ENCODE results near the gene PRLR. TPM values are rescaled to one million over a fixed set of nuclear protein-coding genes. Genes with fewer than 3 reads are reported as not detected.

PRLR gene
- total and polyA plus RNA-seq, 9 of the 15 experiments (the other 6 are each of a cell fraction or from before 2014, with no cell fraction given), result 0.02 TPM; not detected in 8

- H4K20me1 ChIP-seq (replicated peaks; ENCODE audit: control insufficient read depth, insufficient read depth, low read length), result no peaks in the 10 kb centered on the region
- H3K36me3 ChIP-seq (ENCODE audit: control insufficient read depth, insufficient read depth, low read length), result no peaks in the 10 kb centered on the region
- 0% methylated on average over 2 of the region's 2 CpGs for WGBS (ENCODE audit: insufficient coverage, low coverage, missing lambda C conversion rate)
- no peak for FAIRE-seq
- in situ Hi-C loops (cut with MboI) (no loop called here), intact Hi-C loops (cut with micrococcal nuclease) (no loop called here)
- no peaks in the 10 kb centered on the region for H3K27me3 ChIP-seq (ENCODE audit: control insufficient read depth in 2 of 2, insufficient read depth in 2 of 2, low read length in 2 of 2)
- H3K4me1 ChIP-seq (replicated peaks in 1 of 2; ENCODE audit: control insufficient read depth in 2 of 2, insufficient read depth in 2 of 2, low read length in 2 of 2), result no peaks in the 10 kb centered on the region
- no peak overlapping the region for H3K27ac ChIP-seq (ENCODE audit: extremely low read depth, low read depth, low read length)
- H3K79me2 ChIP-seq (ENCODE audit: control insufficient read depth, insufficient read depth, low read length), result no peaks in the 10 kb centered on the region
- H3K4me3 ChIP-seq, result no peak overlapping the region
- no peaks in the 10 kb centered on the region for H3K9me1 ChIP-seq (ENCODE audit: control insufficient read depth, insufficient read depth, low read length)
- ChIA-PET CTCF (ENCODE audit: low intra/inter-chr PET ratio) (no interaction called here), POLR2A (interaction anchor here (1.3 kb wide), 1 partner anchor 13 kb away, joined by 3 read pairs; no protein-coding TSS in a partner anchor)
- H3K9me3 ChIP-seq (replicated peaks; ENCODE audit: control insufficient read depth, insufficient read depth, low read depth, low read length), result no peaks in the 10 kb centered on the region
- no peak overlapping the region for H3K4me2 ChIP-seq (ENCODE audit: insufficient read depth, low read length)
- BruUV-seq (replicated peaks), result no TSS peak
- no peak for ATAC-seq
- H3K9ac ChIP-seq (ENCODE audit: insufficient read depth in 1 of 2, low read depth in 2 of 2, low read length in 2 of 2), result no peak overlapping the region
- H2AFZ ChIP-seq (ENCODE audit: low read depth, low read length), result no peak overlapping the region
- no peak for DNase-seq (ENCODE audit: extremely low read depth in 1 of 4, low spot score in 3 of 4)
- no peak for TF ChIP-seq SAP30 (IDR thresholded peaks at IDR 0.05; ENCODE audit: borderline replicate concordance, insufficient read depth, low read depth, low read length, poor library complexity, severe bottlenecking)
- TF ChIP-seq SMAD2 (IDR thresholded peaks at IDR 0.05; ENCODE audit: low read depth, low read length), result no peak
- TF ChIP-seq SMARCC2 (IDR thresholded peaks at IDR 0.05; ENCODE audit: low read depth), result no peak
- TF ChIP-seq, protein P1, sequence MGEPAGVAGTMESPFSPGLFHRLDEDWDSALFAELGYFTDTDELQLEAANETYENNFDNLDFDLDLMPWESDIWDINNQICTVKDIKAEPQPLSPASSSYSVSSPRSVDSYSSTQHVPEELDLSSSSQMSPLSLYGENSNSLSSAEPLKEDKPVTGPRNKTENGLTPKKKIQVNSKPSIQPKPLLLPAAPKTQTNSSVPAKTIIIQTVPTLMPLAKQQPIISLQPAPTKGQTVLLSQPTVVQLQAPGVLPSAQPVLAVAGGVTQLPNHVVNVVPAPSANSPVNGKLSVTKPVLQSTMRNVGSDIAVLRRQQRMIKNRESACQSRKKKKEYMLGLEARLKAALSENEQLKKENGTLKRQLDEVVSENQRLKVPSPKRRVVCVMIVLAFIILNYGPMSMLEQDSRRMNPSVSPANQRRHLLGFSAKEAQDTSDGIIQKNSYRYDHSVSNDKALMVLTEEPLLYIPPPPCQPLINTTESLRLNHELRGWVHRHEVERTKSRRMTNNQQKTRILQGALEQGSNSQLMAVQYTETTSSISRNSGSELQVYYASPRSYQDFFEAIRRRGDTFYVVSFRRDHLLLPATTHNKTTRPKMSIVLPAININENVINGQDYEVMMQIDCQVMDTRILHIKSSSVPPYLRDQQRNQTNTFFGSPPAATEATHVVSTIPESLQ (CRISPR knock-in tag; IDR thresholded peaks at IDR 0.05), result no peak
- TF ChIP-seq RBBP5 (IDR thresholded peaks at IDR 0.05; ENCODE audit: borderline replicate concordance, insufficient read depth, low read length, poor library complexity, severe bottlenecking), result no peak
- no peak for TF ChIP-seq ARID4B (CRISPR knock-in tag; IDR thresholded peaks at IDR 0.05)
- TF ChIP-seq RBM25 (IDR thresholded peaks at IDR 0.05; ENCODE audit: low read depth, low read length, severe bottlenecking), result no peak
- TF ChIP-seq ZNF316 (IDR thresholded peaks at IDR 0.05), result no peak
- TF ChIP-seq HNRNPLL (IDR thresholded peaks at IDR 0.05; ENCODE audit: low read depth, low read length, poor library complexity, severe bottlenecking), result no peak
- TF ChIP-seq NCOA6 (IDR thresholded peaks at IDR 0.05), result no peak
- TF ChIP-seq, protein P2, sequence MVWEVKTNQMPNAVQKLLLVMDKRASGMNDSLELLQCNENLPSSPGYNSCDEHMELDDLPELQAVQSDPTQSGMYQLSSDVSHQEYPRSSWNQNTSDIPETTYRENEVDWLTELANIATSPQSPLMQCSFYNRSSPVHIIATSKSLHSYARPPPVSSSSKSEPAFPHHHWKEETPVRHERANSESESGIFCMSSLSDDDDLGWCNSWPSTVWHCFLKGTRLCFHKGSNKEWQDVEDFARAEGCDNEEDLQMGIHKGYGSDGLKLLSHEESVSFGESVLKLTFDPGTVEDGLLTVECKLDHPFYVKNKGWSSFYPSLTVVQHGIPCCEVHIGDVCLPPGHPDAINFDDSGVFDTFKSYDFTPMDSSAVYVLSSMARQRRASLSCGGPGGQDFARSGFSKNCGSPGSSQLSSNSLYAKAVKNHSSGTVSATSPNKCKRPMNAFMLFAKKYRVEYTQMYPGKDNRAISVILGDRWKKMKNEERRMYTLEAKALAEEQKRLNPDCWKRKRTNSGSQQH (CRISPR knock-in tag; IDR thresholded peaks at IDR 0.05), result no peak
- TF ChIP-seq NR2C2 (CRISPR knock-in tag; IDR thresholded peaks at IDR 0.05), result no peak
- no peak for TF ChIP-seq NR2C2 (tag; IDR thresholded peaks at IDR 0.05)
- TF ChIP-seq NCOA4 (IDR thresholded peaks at IDR 0.05; ENCODE audit: partially characterized antibody), result no peak
- TF ChIP-seq HNRNPL (IDR thresholded peaks at IDR 0.05; ENCODE audit: low read depth, low read length), result no peak
These were observed 33.1 kb upstream of the PRLR start for GRCh38 chr5:35263266-35263877.

Measured in K562 (cell line).